OCI-LY1 (cell line): ENCODE measurements around the gene PPM1F.

Source experiments
- EZH2 ChIP-seq: fragments of 200-600 bp; sonication (generic), shearing (Covaris generic); IDR thresholded peaks from 2 replicates; pipeline ENCODE4 v1.8.0; 2017; ENCODE audit warnings: borderline replicate concordance, mixed run types, mild to moderate bottlenecking, antibody characterized with exemption, low read length, moderate library complexity, mixed read lengths
- TF ChIP-seq, protein P1 (sequence below): fragments of 200-600 bp; sonication (generic), shearing (Covaris generic); IDR thresholded peaks from 2 replicates; pipeline ENCODE4 v1.5.1; 2017; ENCODE audit warnings: mild to moderate bottlenecking, antibody characterized with exemption, low read length, moderate library complexity, mixed read lengths

GRCh38 chr22:21918466-21919185 is 34.0 kb downstream of the PPM1F start:
- TF ChIP-seq, protein P1, sequence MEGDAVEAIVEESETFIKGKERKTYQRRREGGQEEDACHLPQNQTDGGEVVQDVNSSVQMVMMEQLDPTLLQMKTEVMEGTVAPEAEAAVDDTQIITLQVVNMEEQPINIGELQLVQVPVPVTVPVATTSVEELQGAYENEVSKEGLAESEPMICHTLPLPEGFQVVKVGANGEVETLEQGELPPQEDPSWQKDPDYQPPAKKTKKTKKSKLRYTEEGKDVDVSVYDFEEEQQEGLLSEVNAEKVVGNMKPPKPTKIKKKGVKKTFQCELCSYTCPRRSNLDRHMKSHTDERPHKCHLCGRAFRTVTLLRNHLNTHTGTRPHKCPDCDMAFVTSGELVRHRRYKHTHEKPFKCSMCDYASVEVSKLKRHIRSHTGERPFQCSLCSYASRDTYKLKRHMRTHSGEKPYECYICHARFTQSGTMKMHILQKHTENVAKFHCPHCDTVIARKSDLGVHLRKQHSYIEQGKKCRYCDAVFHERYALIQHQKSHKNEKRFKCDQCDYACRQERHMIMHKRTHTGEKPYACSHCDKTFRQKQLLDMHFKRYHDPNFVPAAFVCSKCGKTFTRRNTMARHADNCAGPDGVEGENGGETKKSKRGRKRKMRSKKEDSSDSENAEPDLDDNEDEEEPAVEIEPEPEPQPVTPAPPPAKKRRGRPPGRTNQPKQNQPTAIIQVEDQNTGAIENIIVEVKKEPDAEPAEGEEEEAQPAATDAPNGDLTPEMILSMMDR: no peak
- TF ChIP-seq EZH2: no peak
